ENCODE data around the gene KDELR1. TPM values are rescaled to one million over a fixed set of nuclear protein-coding genes. Genes with fewer than 3 reads are reported as not detected.
A peak's percentile ranks its signal among the peaks of the same experiment; 100 is the strongest.

Gene KDELR1
- total and polyA plus RNA-seq, 9 of the 15 experiments (the other 6 are each of a cell fraction or from before 2014, with no cell fraction given), result 6.1 to 165 (median 58.5) TPM

DNA sequence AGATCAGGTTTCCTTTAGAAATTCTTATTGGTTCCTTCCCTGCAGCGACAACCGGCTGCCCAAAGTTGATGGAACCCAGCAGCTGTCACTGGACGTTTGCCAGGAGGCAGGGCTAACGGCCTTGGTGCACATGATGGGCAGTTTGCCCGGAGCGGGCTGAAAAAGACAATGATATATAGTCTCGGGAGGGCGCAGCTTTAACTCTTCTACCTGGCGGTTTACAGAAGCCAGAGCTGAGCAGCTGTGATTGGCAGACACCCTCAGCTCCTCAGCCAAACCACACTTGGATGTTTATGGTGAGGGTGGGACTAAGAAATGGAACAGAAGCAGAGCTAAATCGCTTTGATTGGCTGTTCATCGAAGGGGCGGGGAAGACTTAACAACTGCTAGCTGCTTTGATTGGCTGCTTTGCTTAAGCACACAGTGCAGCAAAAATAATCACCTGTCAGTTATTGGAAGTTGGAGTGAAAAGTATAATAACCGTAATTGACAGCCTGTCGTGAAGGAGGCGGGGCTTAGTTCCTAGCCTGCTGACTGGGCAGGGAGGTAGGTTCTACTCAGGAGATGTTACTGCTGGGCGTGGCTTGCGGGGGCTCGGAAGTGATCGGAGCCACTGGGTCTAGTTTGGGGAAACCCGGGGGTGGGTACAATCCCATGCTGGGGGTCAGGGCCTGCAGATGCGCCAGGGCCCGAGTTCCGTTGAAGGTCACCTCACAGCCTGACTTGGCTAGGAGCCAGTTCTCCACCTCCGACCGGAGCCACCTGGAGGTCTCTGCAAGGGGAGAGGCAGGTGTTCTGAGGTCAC, 58.5 kb downstream of the KDELR1 start (continued):
- TF ChIP-seq, protein P1, sequence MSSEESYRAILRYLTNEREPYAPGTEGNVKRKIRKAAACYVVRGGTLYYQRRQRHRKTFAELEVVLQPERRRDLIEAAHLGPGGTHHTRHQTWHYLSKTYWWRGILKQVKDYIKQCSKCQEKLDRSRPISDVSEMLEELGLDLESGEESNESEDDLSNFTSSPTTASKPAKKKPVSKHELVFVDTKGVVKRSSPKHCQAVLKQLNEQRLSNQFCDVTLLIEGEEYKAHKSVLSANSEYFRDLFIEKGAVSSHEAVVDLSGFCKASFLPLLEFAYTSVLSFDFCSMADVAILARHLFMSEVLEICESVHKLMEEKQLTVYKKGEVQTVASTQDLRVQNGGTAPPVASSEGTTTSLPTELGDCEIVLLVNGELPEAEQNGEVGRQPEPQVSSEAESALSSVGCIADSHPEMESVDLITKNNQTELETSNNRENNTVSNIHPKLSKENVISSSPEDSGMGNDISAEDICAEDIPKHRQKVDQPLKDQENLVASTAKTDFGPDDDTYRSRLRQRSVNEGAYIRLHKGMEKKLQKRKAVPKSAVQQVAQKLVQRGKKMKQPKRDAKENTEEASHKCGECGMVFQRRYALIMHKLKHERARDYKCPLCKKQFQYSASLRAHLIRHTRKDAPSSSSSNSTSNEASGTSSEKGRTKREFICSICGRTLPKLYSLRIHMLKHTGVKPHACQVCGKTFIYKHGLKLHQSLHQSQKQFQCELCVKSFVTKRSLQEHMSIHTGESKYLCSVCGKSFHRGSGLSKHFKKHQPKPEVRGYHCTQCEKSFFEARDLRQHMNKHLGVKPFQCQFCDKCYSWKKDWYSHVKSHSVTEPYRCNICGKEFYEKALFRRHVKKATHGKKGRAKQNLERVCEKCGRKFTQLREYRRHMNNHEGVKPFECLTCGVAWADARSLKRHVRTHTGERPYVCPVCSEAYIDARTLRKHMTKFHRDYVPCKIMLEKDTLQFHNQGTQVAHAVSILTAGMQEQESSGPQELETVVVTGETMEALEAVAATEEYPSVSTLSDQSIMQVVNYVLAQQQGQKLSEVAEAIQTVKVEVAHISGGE (CRISPR knock-in tag; IDR thresholded peaks at IDR 0.05), result no peak
- TF ChIP-seq CHD1 (IDR thresholded peaks at IDR 0.05; ENCODE audit: low read length) (no peak), COPS2 (conservative IDR thresholded peaks at IDR 0.05) (no peak), GATAD2A (IDR thresholded peaks at IDR 0.05) (peak; percentile 72; the same call in 1 of the 2 replicates), RAD51 (IDR thresholded peaks at IDR 0.05; ENCODE audit: borderline replicate concordance, low read depth) (peak; percentile 8; the same call in 1 of the 2 replicates), PHTF2 (CRISPR knock-in tag; IDR thresholded peaks at IDR 0.05) (no peak), RBM15 (IDR thresholded peaks at IDR 0.05; ENCODE audit: insufficient read depth, low read length) (no peak), POLR2AphosphoS2 (IDR thresholded peaks at IDR 0.05; ENCODE audit: low read length) (peak; percentile 93), MXI1 (IDR thresholded peaks at IDR 0.05; ENCODE audit: low read depth, low read length) (no peak), TCF7 (IDR thresholded peaks at IDR 0.05; ENCODE audit: borderline replicate concordance) (no peak), HCFC1 (IDR thresholded peaks at IDR 0.05; ENCODE audit: low read depth, low read length) (no peak), NFRKB (IDR thresholded peaks at IDR 0.05; ENCODE audit: low read depth) (no peak), HDAC6 (IDR thresholded peaks at IDR 0.05; ENCODE audit: low read depth, low read length) (no peak), GABPA (tag; conservative IDR thresholded peaks at IDR 0.05; ENCODE audit: low read depth) (no peak), ATF7 (IDR thresholded peaks at IDR 0.05) (peak; percentile 60; the same call in 1 of the 2 replicates), ZBTB17 (CRISPR knock-in tag; IDR thresholded peaks at IDR 0.05) (0 out of 2 replicates have a peak, but pooled peaks have one; percentile 31), ELF1 (tag; IDR thresholded peaks at IDR 0.05) (no peak)
- TF ChIP-seq, protein P2, sequence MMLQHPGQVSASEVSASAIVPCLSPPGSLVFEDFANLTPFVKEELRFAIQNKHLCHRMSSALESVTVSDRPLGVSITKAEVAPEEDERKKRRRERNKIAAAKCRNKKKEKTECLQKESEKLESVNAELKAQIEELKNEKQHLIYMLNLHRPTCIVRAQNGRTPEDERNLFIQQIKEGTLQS (IDR thresholded peaks at IDR 0.05), result no peak
- TF ChIP-seq, protein P2 (CRISPR knock-in tag; conservative IDR thresholded peaks at IDR 0.05), result 0 out of 2 replicates have a peak, but pooled peaks have one; percentile 70
- TF ChIP-seq, protein P3, sequence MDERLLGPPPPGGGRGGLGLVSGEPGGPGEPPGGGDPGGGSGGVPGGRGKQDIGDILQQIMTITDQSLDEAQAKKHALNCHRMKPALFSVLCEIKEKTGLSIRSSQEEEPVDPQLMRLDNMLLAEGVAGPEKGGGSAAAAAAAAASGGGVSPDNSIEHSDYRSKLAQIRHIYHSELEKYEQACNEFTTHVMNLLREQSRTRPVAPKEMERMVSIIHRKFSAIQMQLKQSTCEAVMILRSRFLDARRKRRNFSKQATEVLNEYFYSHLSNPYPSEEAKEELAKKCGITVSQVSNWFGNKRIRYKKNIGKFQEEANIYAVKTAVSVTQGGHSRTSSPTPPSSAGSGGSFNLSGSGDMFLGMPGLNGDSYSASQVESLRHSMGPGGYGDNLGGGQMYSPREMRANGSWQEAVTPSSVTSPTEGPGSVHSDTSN (CRISPR knock-in tag; IDR thresholded peaks at IDR 0.05; ENCODE audit: low read depth), result peak; percentile 64
- TF ChIP-seq, protein P3 (tag; conservative IDR thresholded peaks at IDR 0.05; ENCODE audit: low read depth), result peak; percentile 98

Measured in K562 (cell line).